Transverse colon (tissue), 4 donors: ENCODE results near the gene FAXDC2. TPM values are rescaled to one million over a fixed set of nuclear protein-coding genes. Genes with fewer than 3 reads are reported as not detected.

Source experiments
- DNase-seq: peaks from one replicate; pipeline ENCODE4 v3.0.0-alpha.2; 2019
- H3K27ac ChIP-seq, 4 donors: fragments of 200-600 bp; sonication (generic); 2 replicates each; pipeline ENCODE4 v1.5.1; 2016 to 2018; ENCODE audit warnings: inconsistent platforms in 4 of 4
- H3K27me3 ChIP-seq: fragments of 200-600 bp; sonication (generic); 2 replicates; pipeline ENCODE4 v1.5.1; 2017; ENCODE audit warnings: inconsistent platforms
- H3K36me3 ChIP-seq, 4 donors: fragments of 200-600 bp; sonication (generic); 2 replicates each; pipeline ENCODE4 v1.5.1; 2017 to 2019; ENCODE audit warnings: inconsistent platforms in 4 of 4
- H3K4me1 ChIP-seq, 4 donors: fragments of 200-600 bp; sonication (generic); 2 replicates each; pipeline ENCODE4 v1.5.1; 2017 to 2020; ENCODE audit warnings: inconsistent platforms in 4 of 4
- H3K4me3 ChIP-seq, 4 donors: fragments of 200-600 bp; sonication (generic); 1 replicate in 1 of 4; 2 replicates in 3 of 4; pipeline versions ENCODE4 v1.5.1 to v1.6.1; 2017 to 2019; ENCODE audit warnings: inconsistent platforms in 4 of 4
- H3K9me3 ChIP-seq, 2 donors: fragments of 200-600 bp; sonication (generic); 2 replicates each; pipeline ENCODE4 v1.5.1; 2017 to 2019; ENCODE audit warnings: inconsistent platforms in 2 of 2
- CTCF ChIP-seq, 5 experiments: fragments of 200-600 bp in 3 of 5; fragments of 450-650 bp in 2 of 5; sonication (generic) in 3 of 5; IDR thresholded peaks; 1 replicate in 2 of 5; 2 replicates in 3 of 5; pipeline ENCODE4 v1.5.1; 2016 to 2017; ENCODE audit warnings: antibody characterized with exemption in 5 of 5, inconsistent platforms in 3 of 5, mild to moderate bottlenecking in 2 of 5, moderate library complexity in 1 of 5
- EP300 ChIP-seq: sonication (generic); formaldehyde crosslinking; IDR thresholded peaks from one replicate; pipeline ENCODE4 v1.6.1; 2017; ENCODE audit warnings: antibody characterized with exemption, low read depth
- POLR2A ChIP-seq: fragments of 450-650 bp; IDR thresholded peaks from one replicate; pipeline ENCODE4 v1.6.1; 2016; ENCODE audit warnings: antibody characterized with exemption, mild to moderate bottlenecking, moderate library complexity
- POLR2AphosphoS5 ChIP-seq, 3 donors: sonication (generic); formaldehyde crosslinking; IDR thresholded peaks; one replicate each; pipeline ENCODE4 v1.6.1; 2016; ENCODE audit warnings: antibody characterized with exemption in 3 of 3
- WGBS, 2 donors: methylation state at CpG; one replicate each; pipeline ENCODE4 v1.1.5; 2018; ENCODE audit warnings: low coverage in 1 of 2; 5-methylcytosine and 5-hydroxymethylcytosine counted together
- in situ Hi-C, 4 donors: fragments of 200-750 bp; cut with MboI; loops; one replicate each; pipeline versions ENCODE4 v1.15.0 to v1.15.1; 2017; ENCODE audit warnings: low sequenced_read_pairs in 3 of 4, low pct_ligation_motif_present in 1 of 4, low pct_unique_long_range_greater_than_20kb in 1 of 4
- intact Hi-C: fragments of 100-400 bp; cut with DNase I; formaldehyde crosslinking; loops from one replicate; pipeline ENCODE4 v1.15.1; 2023; ENCODE audit warnings: low total_unique reads
- total RNA-seq, 4 donors: library from RNA; depleted of rRNA; stranded (reverse); fragments of >200 nt; gene quantifications; one replicate each; pipeline ENCODE4 v1.1.0, GENCODE V29; 2016

The FAXDC2 gene
- total RNA-seq, 4 donors from 2014 or later = 10.3 to 54.8 (median 27.4) TPM

GRCh38 chr5:154857530-154858296 lies 7.3 kb upstream of the FAXDC2 start:
- whole genome bisulfite sequencing, 2 donors = 1% methylated on average over 55 of the region's 59 CpGs; no CpG with 5 or more reads in 1 of the 2 donors
- peak; percentile 92 for DNase-seq
- Histone ChIP-seq H3K27me3 (no peaks in the 10 kb centered on the region), H3K4me1 (peaks cover 23 to 44% (median 40%) of the 10 kb centered on the region in 4 donors), H3K9me3 (no peaks in the 10 kb centered on the region), H3K36me3 (no peaks in the 10 kb centered on the region), H3K27ac (peak overlapping the region; percentile 95 to 99 (median 98)), H3K4me3 (peak overlapping the region; percentile 73 to 97 (median 77))
- intact Hi-C loops = loop anchor here (5.0 kb wide), 1 partner anchor 100 kb away; the partner anchor contains the start of gene LARP1
- in situ Hi-C loops = loop anchor here in 1 of 4 donors (10.0 kb wide), 1 partner anchor 103 kb away; the partner anchor contains the start of gene LARP1
- TF ChIP-seq POLR2AphosphoS5 (IDR thresholded peaks at IDR 0.05) = peak; percentile 56 to 77 (median 59)
- peak; percentile 74 for TF ChIP-seq POLR2A
- TF ChIP-seq EP300 = no peak
- no peak for TF ChIP-seq CTCF (IDR thresholded peaks at IDR 0.05)

GRCh38 chr5:154851351-154851750 lies 948 bp upstream of the FAXDC2 start:
- H3K27ac ChIP-seq = peak overlapping the region; percentile 80 to 90 (median 84)
- in situ Hi-C loops = loop anchor here in 1 of 4 donors (10.0 kb wide), 1 partner anchor 97 kb away; the partner anchor contains the start of gene LARP1
- WGBS, 2 donors = 80% methylated on average over 3 of the region's 3 CpGs; no CpG with 5 or more reads in 1 of the 2 donors
- no peaks in the 10 kb centered on the region for H3K36me3 ChIP-seq
- no peaks in the 10 kb centered on the region for H3K9me3 ChIP-seq
- no peak overlapping the region for H3K4me3 ChIP-seq
- intact Hi-C loops = no loop called here
- no peaks in the 10 kb centered on the region for H3K27me3 ChIP-seq
- DNase-seq = no peak
- peaks cover 0 to 19% (median 7%) of the 10 kb centered on the region in 4 donors for H3K4me1 ChIP-seq
- TF ChIP-seq POLR2AphosphoS5 (IDR thresholded peaks at IDR 0.05) (no peak), CTCF (IDR thresholded peaks at IDR 0.05) (no peak), POLR2A (no peak), EP300 (no peak)

- H3K9me3 ChIP-seq = no peaks in the 10 kb centered on the region
- H3K4me3 ChIP-seq = peak overlapping the region; percentile 29 to 61 (median 42)
- peak overlapping the region; percentile 80 to 90 (median 84) for H3K27ac ChIP-seq
- H3K27me3 ChIP-seq = no peaks in the 10 kb centered on the region
- DNase-seq = no peak
- WGBS, 2 donors = 19 to 31% methylated on average over 2 of the region's 2 CpGs
- in situ Hi-C loops = loop anchor here in 1 of 4 donors (10.0 kb wide), 1 partner anchor 95 kb away; the partner anchor contains the start of gene LARP1
- intact Hi-C loops = no loop called here
- H3K4me1 ChIP-seq = peaks cover 0 to 19% (median 7%) of the 10 kb centered on the region in 4 donors
- no peaks in the 10 kb centered on the region for H3K36me3 ChIP-seq
- TF ChIP-seq CTCF (IDR thresholded peaks at IDR 0.05) (no peak), POLR2AphosphoS5 (IDR thresholded peaks at IDR 0.05) (no peak), EP300 (no peak)
Measured at GRCh38 chr5:154849791-154850201, 607 bp downstream of the FAXDC2 start.

- H3K27me3 ChIP-seq = no peaks in the 10 kb centered on the region
- H3K36me3 ChIP-seq = no peaks in the 10 kb centered on the region
- in situ Hi-C loops (no loop called here), intact Hi-C loops (no loop called here)
- TF ChIP-seq POLR2AphosphoS5 (IDR thresholded peaks at IDR 0.05) (no peak), EP300 (no peak), POLR2A (no peak), CTCF (IDR thresholded peaks at IDR 0.05) (no peak)
- no peak for DNase-seq
- 67 to 74% methylated on average over 6 of the region's 6 CpGs for WGBS, 2 donors
- peaks cover 0 to 19% (median 7%) of the 10 kb centered on the region in 4 donors for H3K4me1 ChIP-seq
- peak overlapping the region in 3 of 4 donors; percentile 5 to 61 (median 43) for H3K4me3 ChIP-seq
- no peaks in the 10 kb centered on the region for H3K9me3 ChIP-seq
- peak overlapping the region; percentile 80 to 90 (median 84) for H3K27ac ChIP-seq
Measured at GRCh38 chr5:154849264-154849785, 1.1 kb downstream of the FAXDC2 start.
